HepG2 (cell line): ENCODE results near the gene PRELID2. TPM values are rescaled to one million over a fixed set of nuclear protein-coding genes. Genes with fewer than 3 reads are reported as not detected.

Experiments used
- ETV5 ChIP-seq: IDR thresholded peaks from 2 replicates; pipeline ENCODE4 v1.6.1; 2018; ENCODE audit warnings: missing biosample characterization, missing genetic modification reagents, inconsistent platforms, borderline replicate concordance
- KDM3A ChIP-seq: IDR thresholded peaks from 2 replicates; pipeline ENCODE4 v1.6.1; 2018; ENCODE audit warnings: low read depth, missing compliant biosample characterization
- KLF11 ChIP-seq: IDR thresholded peaks from 2 replicates; pipeline ENCODE4 v1.6.1; 2016; ENCODE audit warnings: missing compliant biosample characterization
- MYC ChIP-seq: sonication (generic); formaldehyde crosslinking; IDR thresholded peaks from 2 replicates; pipeline ENCODE4 v1.9.0; 2021; ENCODE audit warnings: missing genetic modification reagents, borderline replicate concordance
- NR2F6 ChIP-seq, 2 experiments: IDR thresholded peaks; 2 replicates each; pipeline ENCODE4 v1.6.1; 2016; ENCODE audit warnings: antibody characterized with exemption in 1 of 2, mild to moderate bottlenecking in 1 of 2
- NR3C1 ChIP-seq: sonication (generic); formaldehyde crosslinking; IDR thresholded peaks from 2 replicates; pipeline ENCODE4 v1.4.0; 2020; ENCODE audit warnings: missing genetic modification reagents
- TAF1 ChIP-seq: sonication (generic); formaldehyde crosslinking; IDR thresholded peaks from 2 replicates; pipeline ENCODE4 v1.4.0; 2020; ENCODE audit warnings: missing genetic modification reagents
- ZBTB40 ChIP-seq, 2 experiments: fragments of 450-650 bp in 1 of 2; sonication (generic) in 1 of 2; formaldehyde crosslinking in 1 of 2; IDR thresholded peaks; 2 replicates each; pipeline versions ENCODE4 v1.6.1 to v1.8.0; 2016 to 2022; ENCODE audit warnings: antibody characterized with exemption in 1 of 2, mild to moderate bottlenecking in 1 of 2, missing genetic modification reagents in 1 of 2
- ZNF687 ChIP-seq: sonication (generic); formaldehyde crosslinking; IDR thresholded peaks from 2 replicates; pipeline ENCODE4 v1.5.1; 2020; ENCODE audit warnings: mild to moderate bottlenecking, missing genetic modification reagents, moderate library complexity
- ZNF710 ChIP-seq: sonication (generic); formaldehyde crosslinking; IDR thresholded peaks from 2 replicates; pipeline ENCODE4 v1.5.0; 2020; ENCODE audit warnings: mild to moderate bottlenecking, missing genetic modification reagents, borderline replicate concordance
- polyA plus RNA-seq, 8 experiments: library from polyadenylated mRNA; depleted of rRNA in 3 of 8; stranded (reverse) in 7 of 8; unstranded in 1 of 8; fragments of >200 nt; fragmentation: Illumina TruSeq in 4 of 8; extraction: Trizol in 4 of 8; gene quantifications; 2 replicates each; pipeline versions ENCODE4 v1.2.1 to v1.2.3, GENCODE V29; 2011 to 2016; ENCODE audit warnings: low read depth in 4 of 8, missing spikeins in 1 of 8, mixed read lengths in 1 of 8; ENCODE audit not compliant: insufficient read depth in 1 of 8
- total RNA-seq, 5 experiments: library from RNA; depleted of rRNA; stranded (reverse); fragments of >200 nt; fragmentation: Illumina TruSeq; extraction: Trizol; gene quantifications; 2 replicates each; pipeline ENCODE4 v1.2.3, GENCODE V29; 2016; ENCODE audit warnings: low read depth in 1 of 5
- TF ChIP-seq, protein P1 (sequence below): sonication (generic); IDR thresholded peaks from 2 replicates; pipeline ENCODE4 v1.6.1; 2016; ENCODE audit warnings: low read depth, borderline replicate concordance

Gene PRELID2
- total and polyA plus RNA-seq, 2 of the 13 experiments (the other 11 are each of a cell fraction or from before 2014, with no cell fraction given), result 10.0 to 22.9 TPM

DNA sequence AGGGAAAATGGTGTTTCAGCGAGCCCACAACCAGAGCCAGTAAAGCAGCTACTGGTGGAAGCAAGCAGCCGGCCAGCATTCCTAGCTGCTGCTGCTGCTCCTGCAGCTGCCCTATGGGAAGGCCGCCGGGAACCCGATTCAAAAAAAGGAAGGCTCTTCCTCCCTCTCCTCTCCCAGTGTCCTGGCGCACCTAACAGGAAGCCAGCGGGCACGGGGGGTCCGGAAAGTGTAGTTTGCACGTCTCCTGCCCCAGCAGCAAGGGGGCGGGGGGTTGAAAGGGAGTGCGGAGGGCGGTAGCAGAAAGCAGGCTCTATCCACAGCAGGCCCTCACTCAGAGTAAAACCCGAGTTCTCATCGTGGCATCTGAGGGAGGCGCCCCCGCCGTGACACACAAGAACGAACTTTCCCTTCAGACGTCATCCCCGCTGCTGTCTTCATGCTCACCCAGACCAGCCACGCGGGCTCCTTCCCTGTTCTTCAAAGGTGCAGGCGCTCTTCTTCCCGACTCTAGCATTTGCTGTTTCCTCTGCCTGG is 21.2 kb upstream of the PRELID2 start (continued):
- TF ChIP-seq ZNF710 (CRISPR knock-in tag) (0 out of 2 replicates have a peak, but pooled peaks have one; percentile 41), ZNF687 (CRISPR knock-in tag) (peak; percentile 73), KDM3A (CRISPR knock-in tag) (no peak), KLF11 (CRISPR knock-in tag) (no peak), MYC (no peak), ETV5 (CRISPR knock-in tag) (peak; percentile 57; the same call in 1 of the 2 replicates), ZBTB40 (IDR thresholded peaks at IDR 0.05) (no peak), ZBTB40 (CRISPR knock-in tag; IDR thresholded peaks at IDR 0.05) (peak; percentile 22; the same call in 1 of the 2 replicates), NR2F6 (IDR thresholded peaks at IDR 0.05) (no peak), NR2F6 (CRISPR knock-in tag; IDR thresholded peaks at IDR 0.05) (0 out of 2 replicates have a peak, but pooled peaks have one; percentile 14), TAF1 (CRISPR knock-in tag) (peak; percentile 35; the same call in 1 of the 2 replicates), NR3C1 (CRISPR knock-in tag) (no peak)
- TF ChIP-seq, protein P1, sequence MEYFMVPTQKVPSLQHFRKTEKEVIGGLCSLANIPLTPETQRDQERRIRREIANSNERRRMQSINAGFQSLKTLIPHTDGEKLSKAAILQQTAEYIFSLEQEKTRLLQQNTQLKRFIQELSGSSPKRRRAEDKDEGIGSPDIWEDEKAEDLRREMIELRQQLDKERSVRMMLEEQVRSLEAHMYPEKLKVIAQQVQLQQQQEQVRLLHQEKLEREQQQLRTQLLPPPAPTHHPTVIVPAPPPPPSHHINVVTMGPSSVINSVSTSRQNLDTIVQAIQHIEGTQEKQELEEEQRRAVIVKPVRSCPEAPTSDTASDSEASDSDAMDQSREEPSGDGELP, result no peak; the same call in 1 of the 2 replicates
